ENCODE data around the gene LPAR1. TPM values are rescaled to one million over a fixed set of nuclear protein-coding genes. Genes with fewer than 3 reads are reported as not detected.

LPAR1 gene, protein sequence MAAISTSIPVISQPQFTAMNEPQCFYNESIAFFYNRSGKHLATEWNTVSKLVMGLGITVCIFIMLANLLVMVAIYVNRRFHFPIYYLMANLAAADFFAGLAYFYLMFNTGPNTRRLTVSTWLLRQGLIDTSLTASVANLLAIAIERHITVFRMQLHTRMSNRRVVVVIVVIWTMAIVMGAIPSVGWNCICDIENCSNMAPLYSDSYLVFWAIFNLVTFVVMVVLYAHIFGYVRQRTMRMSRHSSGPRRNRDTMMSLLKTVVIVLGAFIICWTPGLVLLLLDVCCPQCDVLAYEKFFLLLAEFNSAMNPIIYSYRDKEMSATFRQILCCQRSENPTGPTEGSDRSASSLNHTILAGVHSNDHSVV
- not detected for total RNA-seq

DNA sequence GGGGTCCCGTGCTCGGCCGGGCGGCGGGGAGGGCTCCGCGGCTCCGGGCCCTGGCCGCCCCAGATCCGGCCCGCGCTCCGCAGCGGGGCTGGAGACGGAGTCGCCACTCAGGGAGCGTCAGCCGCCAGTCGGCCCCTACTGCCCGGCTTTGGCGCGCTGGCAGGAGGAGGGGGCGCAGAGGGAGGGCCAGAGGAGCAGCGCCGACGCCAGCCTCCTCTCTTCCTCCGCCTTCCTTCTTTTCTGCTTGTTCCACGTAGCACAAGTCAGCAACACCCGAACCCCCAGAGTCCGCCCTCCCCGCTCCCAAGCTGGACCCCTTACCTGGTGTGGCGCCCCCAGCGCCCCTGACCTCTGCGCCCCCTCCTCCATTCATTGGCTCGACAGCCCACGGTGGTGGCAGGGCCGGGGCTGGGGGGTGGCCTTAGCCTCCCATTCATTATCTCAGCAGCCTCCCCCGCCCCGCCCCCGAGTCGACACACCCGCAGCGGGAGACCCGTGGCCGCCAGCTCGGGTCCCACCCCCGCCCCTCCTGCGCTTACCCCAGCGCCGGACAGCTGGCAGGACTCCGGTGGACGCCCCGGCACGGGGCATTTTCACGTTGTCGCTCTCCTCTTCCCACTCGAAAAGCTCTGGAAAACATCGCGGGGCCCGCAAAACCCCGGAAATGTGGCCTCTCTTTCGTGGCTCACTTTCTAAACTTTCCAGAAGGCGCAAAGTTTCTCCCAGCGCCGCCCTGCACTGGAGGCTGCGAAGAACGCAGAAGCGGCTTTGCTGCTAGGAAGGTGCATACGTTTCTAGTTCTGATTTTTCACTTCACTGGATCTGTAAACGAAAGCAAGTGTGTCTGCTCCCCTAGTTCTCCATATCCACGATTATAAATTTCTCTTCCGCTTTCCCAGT, at the start of gene LPAR1:
Gene LPAR1 (minus strand): TSS at position 140 of the 900 bp plus-strand sequence. CDS start 66,353 bp downstream, outside the sequence.
- ATAC-seq (replicated peaks in 1 of 2), result peak in 1 of 2 donors; percentile 7
- peaks cover 43% of the 10 kb centered on the region for H3K27me3 Mint-ChIP-seq (ENCODE audit: low read depth)

DNA sequence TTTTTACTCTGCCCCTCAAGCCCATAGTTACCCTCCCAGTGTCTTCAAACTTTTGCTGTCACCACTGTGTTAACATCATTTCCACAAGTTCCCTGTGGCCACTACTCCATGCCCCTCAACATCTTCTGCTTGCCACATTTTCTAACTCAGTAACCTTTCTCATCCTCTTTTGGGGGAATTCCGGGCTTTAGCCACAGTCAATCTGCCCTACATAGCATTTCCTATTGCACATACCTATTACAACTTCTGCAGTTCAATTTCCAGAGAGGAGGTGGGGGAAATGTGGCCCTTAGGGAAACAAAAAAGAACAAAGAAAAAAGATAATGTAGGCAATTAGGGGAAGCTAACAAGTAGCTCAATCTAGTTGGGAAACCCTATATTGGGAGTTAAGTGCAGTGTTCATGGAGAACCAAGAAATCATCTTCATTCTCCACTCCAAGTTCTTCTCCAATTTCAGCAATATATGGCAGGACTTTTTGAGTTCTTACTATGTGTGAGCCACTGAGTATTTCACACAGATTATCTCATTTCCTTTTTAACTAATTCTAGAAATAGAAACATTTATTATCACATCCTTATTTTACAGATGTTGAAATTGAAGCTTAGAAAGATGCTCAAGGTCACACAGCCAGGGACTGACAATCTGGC, 40.2 kb upstream of the LPAR1 start:
- H3K36me3 Mint-ChIP-seq (ENCODE audit: insufficient read depth in 2 of 2), result no peaks in the 10 kb centered on the region
- DNase-seq (no peak), ATAC-seq (replicated peaks in 1 of 2) (no peak)
- H3K27ac Mint-ChIP-seq, result no peak overlapping the region
- H3K9me3 Mint-ChIP-seq, result peaks cover 0 to 2% of the 10 kb centered on the region in 2 donors
- H3K27me3 Mint-ChIP-seq (ENCODE audit: low read depth), result no peaks in the 10 kb centered on the region
- H3K4me3 Mint-ChIP-seq, result no peak overlapping the region
- H3K4me1 Mint-ChIP-seq (ENCODE audit: low read depth), result no peaks in the 10 kb centered on the region

More for the DNA sequence above, at the start of gene LPAR1:
- peak within 1 kb of the TSS; percentile 63 to 68 for H3K4me3 Mint-ChIP-seq
- H3K27ac Mint-ChIP-seq, result no peak within 1 kb of the TSS
- H3K9me3 Mint-ChIP-seq, result no peaks in the 10 kb centered on the region
- peaks cover 12% of the 10 kb centered on the region for H3K4me1 Mint-ChIP-seq (ENCODE audit: low read depth)
- no peak for DNase-seq
- H3K36me3 Mint-ChIP-seq (ENCODE audit: insufficient read depth in 2 of 2), result peaks cover 4 to 5% of the 10 kb centered on the region in 2 donors

DNA sequence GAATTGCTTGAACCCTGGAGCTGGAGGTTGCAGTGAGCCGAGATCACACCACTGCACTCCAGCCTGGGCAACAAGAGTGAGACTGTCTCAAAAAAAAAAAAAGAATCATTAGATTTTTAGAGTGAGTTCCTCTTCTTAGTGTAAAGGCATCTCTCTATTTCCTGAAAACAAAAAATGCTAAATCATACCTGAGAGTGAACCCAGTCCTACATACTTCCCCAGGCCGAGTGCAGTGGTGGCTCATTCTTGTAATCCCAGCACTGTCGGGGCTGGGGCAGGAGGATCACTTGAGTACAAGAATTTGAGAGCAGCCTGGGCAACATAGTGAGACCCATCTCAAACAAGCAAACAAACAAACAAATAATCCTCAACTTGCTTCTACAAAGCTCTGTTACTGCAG, 38.2 kb upstream of the LPAR1 start:
- no peaks in the 10 kb centered on the region for H3K4me1 Mint-ChIP-seq (ENCODE audit: low read depth)
- no peaks in the 10 kb centered on the region for H3K36me3 Mint-ChIP-seq (ENCODE audit: insufficient read depth in 2 of 2)
- no peaks in the 10 kb centered on the region for H3K27me3 Mint-ChIP-seq (ENCODE audit: low read depth)
- no peak for ATAC-seq (replicated peaks in 1 of 2)
- no peak overlapping the region for H3K27ac Mint-ChIP-seq
- no peak overlapping the region for H3K4me3 Mint-ChIP-seq
- DNase-seq, result no peak
- H3K9me3 Mint-ChIP-seq, result peaks cover 0 to 2% of the 10 kb centered on the region in 2 donors

DNA sequence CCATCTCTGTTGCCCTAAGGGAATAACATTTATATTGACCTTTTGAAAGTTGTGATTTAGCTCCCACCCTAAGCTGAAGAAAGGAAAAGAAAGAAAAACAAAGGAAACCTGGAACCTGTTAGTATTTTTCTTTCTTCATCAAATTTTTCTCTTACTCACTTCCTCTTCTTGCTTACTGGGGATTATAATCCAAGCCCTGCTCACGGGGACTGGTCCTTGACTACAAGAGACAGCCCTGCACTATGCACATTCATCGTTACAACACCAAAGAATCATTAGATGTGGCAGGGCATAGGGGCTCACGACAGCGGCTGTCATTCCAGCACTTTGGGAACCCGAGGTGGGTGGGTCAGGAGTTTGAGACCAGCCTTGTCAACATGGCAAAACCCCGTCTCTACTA, 37.8 kb upstream of the LPAR1 start:
- H3K27me3 Mint-ChIP-seq (ENCODE audit: low read depth), result no peaks in the 10 kb centered on the region
- no peak overlapping the region for H3K27ac Mint-ChIP-seq
- peaks cover 0 to 2% of the 10 kb centered on the region in 2 donors for H3K9me3 Mint-ChIP-seq
- H3K4me3 Mint-ChIP-seq, result no peak overlapping the region
- no peak for DNase-seq
- H3K36me3 Mint-ChIP-seq (ENCODE audit: insufficient read depth in 2 of 2), result no peaks in the 10 kb centered on the region
- no peak for ATAC-seq (replicated peaks in 1 of 2)
- no peaks in the 10 kb centered on the region for H3K4me1 Mint-ChIP-seq (ENCODE audit: low read depth)

DNA sequence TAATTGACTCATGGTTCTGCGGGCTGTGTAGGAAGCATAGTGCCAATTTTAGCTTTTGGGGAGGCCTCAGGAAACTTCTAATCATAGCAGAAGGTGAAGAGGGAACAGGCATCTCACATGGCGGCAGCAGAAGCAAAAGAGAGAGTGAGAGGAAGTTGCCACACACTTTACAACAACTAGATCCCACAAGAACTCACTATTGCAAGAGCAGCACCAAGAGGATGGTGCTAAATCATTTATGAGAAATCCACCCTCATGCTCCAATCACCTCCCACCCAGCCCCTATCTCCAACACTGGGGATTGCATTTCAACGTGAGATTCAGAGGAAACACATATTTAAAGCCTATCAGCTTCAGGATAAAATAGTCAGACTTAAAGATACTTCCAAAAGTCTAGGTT, 36.1 kb upstream of the LPAR1 start:
- ATAC-seq (replicated peaks in 1 of 2), result no peak
- Mint-ChIP-seq H3K4me1 (ENCODE audit: low read depth) (no peaks in the 10 kb centered on the region), H3K9me3 (no peaks in the 10 kb centered on the region)

DNA sequence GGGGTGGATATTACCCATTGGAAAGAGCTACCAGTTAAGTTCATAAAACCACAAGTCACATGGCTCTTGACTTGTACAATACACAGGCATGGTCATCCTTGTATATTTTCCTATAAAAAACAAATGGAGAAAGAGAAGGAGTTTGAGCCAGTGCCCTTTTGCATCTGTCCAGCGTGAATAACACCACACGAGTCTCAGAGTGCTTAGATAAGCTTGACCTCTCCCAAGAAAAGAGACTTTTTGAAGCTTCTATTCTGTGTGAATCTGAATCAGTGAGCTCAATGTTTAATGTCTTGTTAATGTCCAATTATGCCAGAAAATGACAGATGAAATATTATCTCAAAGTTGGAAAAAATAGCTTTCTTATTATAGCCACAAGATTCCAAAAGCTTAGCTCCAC, 30.9 kb upstream of the LPAR1 start:
- Mint-ChIP-seq H3K4me1 (ENCODE audit: low read depth) (no peaks in the 10 kb centered on the region), H3K4me3 (no peak overlapping the region), H3K27ac (no peak overlapping the region), H3K9me3 (peaks cover 0 to 5% of the 10 kb centered on the region in 2 donors), H3K27me3 (ENCODE audit: low read depth) (no peaks in the 10 kb centered on the region), H3K36me3 (ENCODE audit: insufficient read depth in 2 of 2) (no peaks in the 10 kb centered on the region)
- no peak for DNase-seq
- ATAC-seq (replicated peaks in 1 of 2), result no peak

More for the DNA sequence above, 36.1 kb upstream of the LPAR1 start:
- Mint-ChIP-seq H3K27me3 (ENCODE audit: low read depth) (no peaks in the 10 kb centered on the region), H3K4me3 (no peak overlapping the region), H3K27ac (no peak overlapping the region), H3K36me3 (ENCODE audit: insufficient read depth in 2 of 2) (no peaks in the 10 kb centered on the region)
- no peak for DNase-seq

DNA sequence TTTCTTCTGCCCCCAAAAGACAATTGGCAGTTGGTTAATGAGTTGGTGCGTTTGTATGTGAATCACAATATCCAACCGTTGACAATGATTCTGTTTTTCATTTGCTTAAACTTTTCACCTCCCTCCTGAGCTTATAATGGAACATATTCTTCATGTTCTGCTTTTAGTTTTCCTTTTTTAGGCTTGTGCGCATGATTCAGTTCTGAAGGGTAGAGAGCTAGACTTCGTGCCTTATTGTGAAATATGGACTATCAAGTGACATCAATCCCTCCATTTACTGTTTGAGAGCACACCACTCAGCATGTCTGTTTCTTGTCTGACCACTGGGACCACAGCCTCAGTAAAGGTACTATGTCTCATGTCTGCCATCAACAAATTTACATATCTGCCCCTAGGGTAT, 30.5 kb upstream of the LPAR1 start:
- H3K27me3 Mint-ChIP-seq (ENCODE audit: low read depth), result no peaks in the 10 kb centered on the region
- no peaks in the 10 kb centered on the region for H3K4me1 Mint-ChIP-seq (ENCODE audit: low read depth)
- ATAC-seq (replicated peaks in 1 of 2) (no peak), DNase-seq (no peak)
- H3K36me3 Mint-ChIP-seq (ENCODE audit: insufficient read depth in 2 of 2), result no peaks in the 10 kb centered on the region
- H3K9me3 Mint-ChIP-seq, result peaks cover 0 to 5% of the 10 kb centered on the region in 2 donors
- no peak overlapping the region for H3K27ac Mint-ChIP-seq
- H3K4me3 Mint-ChIP-seq, result no peak overlapping the region

DNA sequence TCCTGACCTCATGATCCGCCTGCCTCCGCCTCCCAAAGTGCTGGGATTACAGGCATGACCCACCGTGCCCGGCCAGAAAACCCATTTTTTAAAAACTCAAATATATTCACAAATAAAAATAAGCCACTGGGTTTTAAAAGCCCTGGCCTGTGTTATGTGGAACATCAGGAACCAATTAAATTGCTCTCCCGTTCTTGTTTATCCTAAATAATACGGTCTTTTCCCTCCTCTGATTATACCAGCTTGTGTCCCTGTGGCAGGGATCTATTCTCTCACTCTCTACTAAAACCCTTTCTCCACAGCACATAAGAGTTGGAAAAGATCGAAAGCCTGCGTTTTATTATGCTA, 30.1 kb upstream of the LPAR1 start:
- no peak overlapping the region for H3K4me3 Mint-ChIP-seq
- H3K27ac Mint-ChIP-seq, result no peak overlapping the region
- peaks cover 0 to 5% of the 10 kb centered on the region in 2 donors for H3K9me3 Mint-ChIP-seq
- no peaks in the 10 kb centered on the region for H3K36me3 Mint-ChIP-seq (ENCODE audit: insufficient read depth in 2 of 2)
- ATAC-seq (replicated peaks in 1 of 2), result no peak
- H3K27me3 Mint-ChIP-seq (ENCODE audit: low read depth), result no peaks in the 10 kb centered on the region
- no peak for DNase-seq
- no peaks in the 10 kb centered on the region for H3K4me1 Mint-ChIP-seq (ENCODE audit: low read depth)

DNA sequence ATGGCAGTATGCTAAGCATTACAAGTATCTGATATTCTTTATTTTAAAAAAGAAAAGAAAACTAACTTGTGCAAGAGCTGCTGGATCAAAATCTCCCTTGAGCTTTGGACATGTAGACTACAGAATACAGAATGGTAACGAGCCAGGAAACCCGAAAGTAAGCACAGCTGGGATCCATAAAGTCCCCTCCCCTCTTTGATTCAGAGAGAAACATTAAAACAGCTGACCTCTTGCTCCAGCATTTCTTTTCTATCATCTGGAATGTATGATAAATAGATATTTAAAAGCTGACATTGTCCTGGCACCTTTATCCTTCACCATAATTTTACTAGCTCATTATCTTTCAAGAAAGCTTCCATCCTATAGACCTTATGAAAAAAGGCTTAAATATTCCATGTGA, 28.2 kb upstream of the LPAR1 start:
- Mint-ChIP-seq H3K4me3 (no peak overlapping the region), H3K36me3 (ENCODE audit: insufficient read depth in 2 of 2) (no peaks in the 10 kb centered on the region), H3K27me3 (ENCODE audit: low read depth) (no peaks in the 10 kb centered on the region), H3K27ac (no peak overlapping the region), H3K9me3 (peaks cover 0 to 5% of the 10 kb centered on the region in 2 donors), H3K4me1 (ENCODE audit: low read depth) (no peaks in the 10 kb centered on the region)
- DNase-seq (no peak), ATAC-seq (replicated peaks in 1 of 2) (no peak)

DNA sequence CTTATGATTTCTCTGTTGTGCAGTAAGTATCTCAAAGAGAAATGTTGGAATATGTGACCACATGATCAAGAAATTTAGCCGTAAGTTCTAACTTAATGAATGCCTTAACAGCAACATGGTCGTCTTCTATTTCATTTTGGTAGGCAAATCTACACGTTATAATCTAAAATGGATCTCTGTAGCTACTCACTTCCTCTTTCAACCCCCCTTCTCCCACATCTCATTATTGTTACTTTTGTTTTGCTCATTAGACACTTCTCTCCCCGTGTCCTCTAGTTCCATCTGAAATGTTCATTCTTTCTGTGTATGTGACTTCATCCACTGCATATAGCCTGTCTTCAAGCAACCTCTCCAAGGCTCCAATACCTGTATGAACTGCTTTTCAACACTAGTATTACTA, 27.1 kb upstream of the LPAR1 start:
- no peak overlapping the region for H3K4me3 Mint-ChIP-seq
- peaks cover 2% of the 10 kb centered on the region for H3K27me3 Mint-ChIP-seq (ENCODE audit: low read depth)
- ATAC-seq (replicated peaks in 1 of 2) (no peak), DNase-seq (no peak)
- no peak overlapping the region for H3K27ac Mint-ChIP-seq
- no peaks in the 10 kb centered on the region for H3K4me1 Mint-ChIP-seq (ENCODE audit: low read depth)
- peaks cover 1 to 5% of the 10 kb centered on the region in 2 donors for H3K9me3 Mint-ChIP-seq
- H3K36me3 Mint-ChIP-seq (ENCODE audit: insufficient read depth in 2 of 2), result no peaks in the 10 kb centered on the region

DNA sequence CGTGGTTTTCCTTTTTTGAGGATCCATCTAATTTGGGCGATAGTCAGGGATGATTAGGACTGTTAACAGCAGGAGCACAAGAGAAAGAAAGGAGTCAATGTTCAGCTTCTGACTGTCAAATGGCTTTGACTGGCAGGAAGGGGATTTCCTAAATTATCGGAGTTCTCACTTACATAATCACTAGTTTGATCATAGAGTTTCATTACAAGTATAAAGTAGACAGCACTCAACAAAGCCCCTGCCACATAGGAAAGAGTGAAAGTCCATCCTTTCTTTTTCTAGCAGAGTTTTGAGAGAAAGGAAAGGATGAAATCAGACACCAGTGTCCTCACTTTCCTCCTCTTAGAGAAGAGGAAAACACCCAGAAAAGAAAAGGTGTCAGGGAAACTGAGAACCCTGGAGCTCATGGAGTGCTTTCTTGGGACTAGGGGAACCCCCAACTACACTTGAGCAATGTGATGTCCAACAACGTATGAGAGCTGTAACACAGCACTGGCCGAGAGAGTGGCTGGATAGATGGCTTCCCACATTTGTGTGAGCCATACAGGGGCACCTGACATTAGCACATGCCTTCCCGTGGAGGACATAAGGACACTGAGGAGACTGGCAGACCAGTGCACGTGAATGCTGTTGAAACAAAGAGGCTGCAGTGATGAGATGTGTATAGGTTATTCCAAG, 26.0 kb upstream of the LPAR1 start:
- Mint-ChIP-seq H3K9me3 (peaks cover 5 to 6% of the 10 kb centered on the region in 2 donors), H3K27me3 (ENCODE audit: low read depth) (peaks cover 8% of the 10 kb centered on the region), H3K4me1 (ENCODE audit: low read depth) (no peaks in the 10 kb centered on the region), H3K4me3 (no peak overlapping the region), H3K27ac (no peak overlapping the region), H3K36me3 (ENCODE audit: insufficient read depth in 2 of 2) (no peaks in the 10 kb centered on the region)
- DNase-seq (no peak), ATAC-seq (replicated peaks in 1 of 2) (no peak)

DNA sequence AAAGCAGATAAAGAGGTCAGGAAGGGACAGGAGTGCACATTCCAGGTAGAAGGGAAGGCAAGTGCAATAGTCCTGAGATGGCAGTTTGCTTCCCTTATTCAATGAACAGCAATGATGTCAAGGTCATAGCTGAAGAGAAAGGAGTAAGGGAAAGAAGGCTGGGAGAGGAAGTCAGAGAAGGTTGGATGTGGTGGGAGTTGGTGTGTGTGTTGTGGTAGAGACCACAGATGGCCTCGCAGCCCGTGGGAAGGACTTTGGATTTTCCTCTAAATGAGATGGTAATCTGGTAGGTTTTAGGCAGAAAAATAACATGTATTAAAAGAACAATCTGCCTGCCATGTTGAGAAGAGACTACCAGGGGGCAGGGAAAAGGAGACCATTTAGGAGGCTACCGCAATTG, 25.1 kb upstream of the LPAR1 start:
- Mint-ChIP-seq H3K27me3 (ENCODE audit: low read depth) (peaks cover 8% of the 10 kb centered on the region), H3K4me1 (ENCODE audit: low read depth) (no peaks in the 10 kb centered on the region), H3K27ac (no peak overlapping the region), H3K9me3 (peaks cover 2 to 6% of the 10 kb centered on the region in 2 donors), H3K4me3 (no peak overlapping the region), H3K36me3 (ENCODE audit: insufficient read depth in 2 of 2) (no peaks in the 10 kb centered on the region)
- no peak for DNase-seq
- ATAC-seq (replicated peaks in 1 of 2), result no peak
